OCI-LY1 (cell line): ENCODE results near the gene PBRM1.

Experiments
- H2AFZ ChIP-seq: fragments of 200-600 bp; sonication (generic), shearing (Covaris generic); 2 replicates; pipeline ENCODE4 v1.6.0; 2014; ENCODE audit warnings: antibody characterized with exemption, mild to moderate bottlenecking, low read length
- H3F3A ChIP-seq: fragments of 200-600 bp; sonication (generic), shearing (Covaris generic); 2 replicates; pipeline ENCODE4 v1.6.0; 2014; ENCODE audit warnings: mild to moderate bottlenecking, antibody characterized with exemption, low read length, moderate library complexity; ENCODE audit not compliant: insufficient read depth
- H3K27ac ChIP-seq: fragments of 200-600 bp; sonication (generic); 2 replicates; pipeline ENCODE4 v1.5.1; 2014; ENCODE audit warnings: low read length, mixed run types, mild to moderate bottlenecking, low read depth; ENCODE audit not compliant: poor library complexity, severe bottlenecking
- H3K27me3 ChIP-seq: fragments of 200-600 bp; sonication (generic); 2 replicates; pipeline ENCODE4 v1.6.0; 2014; ENCODE audit warnings: antibody characterized with exemption, mild to moderate bottlenecking, low read length, moderate library complexity; ENCODE audit not compliant: insufficient read depth
- H3K36me3 ChIP-seq: fragments of 200-600 bp; sonication (generic); 2 replicates; pipeline ENCODE4 v1.6.1; 2014; ENCODE audit warnings: mild to moderate bottlenecking, antibody characterized with exemption, low read length, moderate library complexity, mixed read lengths; ENCODE audit not compliant: insufficient read depth
- H3K4me1 ChIP-seq: fragments of 200-600 bp; sonication (generic); 2 replicates; pipeline ENCODE4 v1.5.1; 2014; ENCODE audit warnings: mild to moderate bottlenecking, low read length, moderate library complexity; ENCODE audit not compliant: insufficient read depth, severe bottlenecking
- H3K4me2 ChIP-seq: fragments of 200-600 bp; sonication (generic), shearing (Covaris generic); 2 replicates; pipeline ENCODE4 v1.6.1; 2014; ENCODE audit warnings: low read length
- H3K4me3 ChIP-seq: fragments of 200-600 bp; sonication (generic); 2 replicates; pipeline ENCODE4 v1.5.1; 2014; ENCODE audit warnings: low read length, low read depth, mild to moderate bottlenecking, mixed read lengths; ENCODE audit not compliant: poor library complexity, severe bottlenecking
- H3K79me2 ChIP-seq: fragments of 200-600 bp; shearing (Covaris generic); 2 replicates; pipeline ENCODE4 v1.6.1; 2016; ENCODE audit warnings: mixed run types, low read length, mixed read lengths; ENCODE audit not compliant: insufficient read depth
- H3K9ac ChIP-seq: fragments of 200-600 bp; sonication (generic), shearing (Covaris generic); 2 replicates; pipeline ENCODE4 v1.6.1; 2014; ENCODE audit warnings: mild to moderate bottlenecking, low read length, mixed read lengths
- H3K9me2 ChIP-seq: fragments of 200-600 bp; sonication (generic), shearing (Covaris generic); 2 replicates; pipeline ENCODE4 v1.6.1; 2014; ENCODE audit warnings: low read depth, mild to moderate bottlenecking, low read length, mixed read lengths
- H3K9me3 ChIP-seq: fragments of 200-600 bp; shearing (Covaris generic); 2 replicates; pipeline ENCODE4 v1.6.1; 2014; ENCODE audit warnings: low read length, mixed read lengths
- H4K20me1 ChIP-seq: fragments of 200-600 bp; sonication (generic), shearing (Covaris generic); 2 replicates; pipeline ENCODE4 v1.6.0; 2016; ENCODE audit warnings: mild to moderate bottlenecking, low read length; ENCODE audit not compliant: insufficient read depth
- CTCF ChIP-seq: fragments of 200-600 bp; sonication (generic), shearing (Covaris generic); IDR thresholded peaks from 2 replicates; pipeline ENCODE4 v1.5.1; 2017; ENCODE audit warnings: mild to moderate bottlenecking, antibody characterized with exemption, low read length, moderate library complexity, mixed read lengths
- EZH2 ChIP-seq: fragments of 200-600 bp; sonication (generic), shearing (Covaris generic); IDR thresholded peaks from 2 replicates; pipeline ENCODE4 v1.8.0; 2017; ENCODE audit warnings: borderline replicate concordance, mixed run types, mild to moderate bottlenecking, antibody characterized with exemption, low read length, moderate library complexity, mixed read lengths

Gene PBRM1

GRCh38 chr3:52522651-52523251 lies 163.0 kb downstream of the PBRM1 start:
- Histone ChIP-seq H3K9me2 (no peaks in the 10 kb centered on the region), H4K20me1 (no peaks in the 10 kb centered on the region), H3K9ac (no peak overlapping the region), H3K9me3 (no peaks in the 10 kb centered on the region), H3K36me3 (peaks cover 36% of the 10 kb centered on the region), H3K4me2 (no peak overlapping the region), H3K4me1 (no peaks in the 10 kb centered on the region), H3K4me3 (no peak overlapping the region), H2AFZ (no peak overlapping the region), H3K27me3 (no peaks in the 10 kb centered on the region), H3K27ac (no peak overlapping the region), H3K79me2 (no peaks in the 10 kb centered on the region), H3F3A (no peaks in the 10 kb centered on the region)
- TF ChIP-seq EZH2, result no peak
- TF ChIP-seq CTCF, result no peak

- Histone ChIP-seq H2AFZ (no peak overlapping the region), H3K4me1 (no peaks in the 10 kb centered on the region), H3K4me2 (no peak overlapping the region), H4K20me1 (no peaks in the 10 kb centered on the region), H3K79me2 (no peaks in the 10 kb centered on the region), H3K36me3 (peaks cover 29% of the 10 kb centered on the region), H3K9me2 (no peaks in the 10 kb centered on the region), H3K4me3 (no peak overlapping the region), H3K27me3 (no peaks in the 10 kb centered on the region), H3K9ac (no peak overlapping the region), H3K9me3 (no peaks in the 10 kb centered on the region), H3K27ac (no peak overlapping the region), H3F3A (no peaks in the 10 kb centered on the region)
- no peak for TF ChIP-seq EZH2
- no peak for TF ChIP-seq CTCF
Measured at GRCh38 chr3:52521881-52522650, 163.6 kb downstream of the PBRM1 start.

- H3K79me2 ChIP-seq, result no peaks in the 10 kb centered on the region
- no peaks in the 10 kb centered on the region for H3K9me2 ChIP-seq
- H4K20me1 ChIP-seq, result no peaks in the 10 kb centered on the region
- H3K4me1 ChIP-seq, result no peaks in the 10 kb centered on the region
- no peak overlapping the region for H3K4me2 ChIP-seq
- H3K27ac ChIP-seq, result no peak overlapping the region
- no peaks in the 10 kb centered on the region for H3K9me3 ChIP-seq
- no peak overlapping the region for H3K4me3 ChIP-seq
- no peaks in the 10 kb centered on the region; the same call in 1 of the 2 replicates for H3K27me3 ChIP-seq
- no peak overlapping the region for H3K9ac ChIP-seq
- H3K36me3 ChIP-seq, result peaks cover 25% of the 10 kb centered on the region
- H2AFZ ChIP-seq, result no peak overlapping the region
- no peak for TF ChIP-seq CTCF
- TF ChIP-seq EZH2, result no peak
- H3F3A ChIP-seq, result no peaks in the 10 kb centered on the region
Measured at GRCh38 chr3:52521488-52521824, 164.3 kb downstream of the PBRM1 start.
